ENCODE results near the gene SCAF1. TPM values are rescaled to one million over a fixed set of nuclear protein-coding genes. Genes with fewer than 3 reads are reported as not detected.

The SCAF1 gene
- total RNA-seq (2014; rRNA removed; shearing (Covaris generic)) = 26.2 and 30.6 TPM in 2 replicates

GRCh38 chr19:49641688-49642491, at the start of gene SCAF1:
SCAF1 (plus strand) TSS chr19:49642209; CDS start chr19:49645027, 2,818 bp downstream.

GRCh38 chr19:49640113-49640898, 1.7 kb upstream of the SCAF1 start, which contains the start of gene RRAS:
RRAS (minus strand) TSS chr19:49640143; CDS start chr19:49640098, 45 bp downstream.

GRCh38 chr19:49665351-49666119, 23.5 kb downstream of the SCAF1 start, which contains the start of the genes BCL2L12 and IRF3:
BCL2L12 (plus strand) TSS chr19:49665933; CDS start chr19:49666693, 760 bp downstream.
IRF3 (minus strand) TSS chr19:49665857; CDS start chr19:49664838, 1,019 bp downstream.

GRCh38 chr19:49677231-49677900, 35.4 kb downstream of the SCAF1 start, which contains the start of gene PRMT1:
PRMT1 (plus strand) TSS chr19:49677271; CDS start chr19:49677281, 10 bp downstream.

GRCh38 chr19:49689133-49690078, 47.4 kb downstream of the SCAF1 start, which contains the start of gene ADM5:
ADM5 (plus strand) TSS chr19:49689594; CDS start chr19:49689838, 244 bp downstream.

GRCh38 chr19:49690656-49691242, 48.7 kb downstream of the SCAF1 start, which contains the start of gene CPT1C:
CPT1C (plus strand) TSS chr19:49691116; CDS start chr19:49692253, 1,137 bp downstream.

Small RNAs within 50 kb of the gene (small RNA-seq; reads per million reads assigned to genes)
- not detected for gene MIR5088

Other genes with a start within 250 kb of the SCAF1 start
- gene PTH2, start 218.8 kb upstream of the SCAF1 start, total RNA-seq (2014; rRNA removed; shearing (Covaris generic)) = not detected in 2 replicates
- not detected in 2 replicates for gene GFY, start 216.8 kb upstream of the SCAF1 start, total RNA-seq (2014; rRNA removed; shearing (Covaris generic))
- gene SLC17A7, start 200.7 kb upstream of the SCAF1 start, total RNA-seq (2014; rRNA removed; shearing (Covaris generic)) = 0.11 TPM in 1 of 2 replicates, not detected in the other
- gene PIH1D1, start 190.4 kb upstream of the SCAF1 start, total RNA-seq (2014; rRNA removed; shearing (Covaris generic)) = 266 and 279 TPM in 2 replicates
- 87.2 and 102 TPM in 2 replicates for gene ALDH16A1, start 189.0 kb upstream of the SCAF1 start, total RNA-seq (2014; rRNA removed; shearing (Covaris generic))
- gene FLT3LG, start 168.0 kb upstream of the SCAF1 start, total RNA-seq (2014; rRNA removed; shearing (Covaris generic)) = 3.3 and 6.1 TPM in 2 replicates
- gene RPL13A, start 154.6 kb upstream of the SCAF1 start, total RNA-seq (2014; rRNA removed; shearing (Covaris generic)) = 5,213 and 5,831 TPM in 2 replicates
- 4,349 and 4,396 TPM in 2 replicates for gene RPS11, start 145.8 kb upstream of the SCAF1 start, total RNA-seq (2014; rRNA removed; shearing (Covaris generic))
- gene FCGRT, start 129.5 kb upstream of the SCAF1 start, total RNA-seq (2014; rRNA removed; shearing (Covaris generic)) = 0.05 TPM in 1 of 2 replicates, not detected in the other
- 12.7 and 14.9 TPM in 2 replicates for gene RCN3, start 114.2 kb upstream of the SCAF1 start, total RNA-seq (2014; rRNA removed; shearing (Covaris generic))
- 123 and 143 TPM in 2 replicates for gene NOSIP, start 61.7 kb upstream of the SCAF1 start, total RNA-seq (2014; rRNA removed; shearing (Covaris generic))
- 0.74 and 2.8 TPM in 2 replicates for gene PRRG2, start 60.9 kb upstream of the SCAF1 start, total RNA-seq (2014; rRNA removed; shearing (Covaris generic))
- 7.6 and 10.9 TPM in 2 replicates for gene PRR12, start 51.0 kb upstream of the SCAF1 start, total RNA-seq (2014; rRNA removed; shearing (Covaris generic))
- gene RRAS, start 2.1 kb upstream of the SCAF1 start, total RNA-seq (2014; rRNA removed; shearing (Covaris generic)) = 21.2 and 28.6 TPM in 2 replicates
- 125 and 130 TPM in 2 replicates for gene IRF3, start 23.6 kb downstream of the SCAF1 start, total RNA-seq (2014; rRNA removed; shearing (Covaris generic))
- gene BCL2L12, start 23.7 kb downstream of the SCAF1 start, total RNA-seq (2014; rRNA removed; shearing (Covaris generic)) = 19.4 and 31.5 TPM in 2 replicates
- 414 and 437 TPM in 2 replicates for gene PRMT1, start 35.1 kb downstream of the SCAF1 start, total RNA-seq (2014; rRNA removed; shearing (Covaris generic))
- 10.4 and 11.6 TPM in 2 replicates for gene ADM5, start 47.4 kb downstream of the SCAF1 start, total RNA-seq (2014; rRNA removed; shearing (Covaris generic))
- gene CPT1C, start 48.9 kb downstream of the SCAF1 start, total RNA-seq (2014; rRNA removed; shearing (Covaris generic)) = 3.8 and 9.1 TPM in 2 replicates
- gene TSKS, start 121.1 kb downstream of the SCAF1 start, total RNA-seq (2014; rRNA removed; shearing (Covaris generic)) = not detected in 2 replicates
- gene AP2A1, start 124.8 kb downstream of the SCAF1 start, total RNA-seq (2014; rRNA removed; shearing (Covaris generic)) = 58.6 and 69.9 TPM in 2 replicates
- gene FUZ, start 171.1 kb downstream of the SCAF1 start, total RNA-seq (2014; rRNA removed; shearing (Covaris generic)) = 96.3 and 103 TPM in 2 replicates
- gene MED25, start 176.1 kb downstream of the SCAF1 start, total RNA-seq (2014; rRNA removed; shearing (Covaris generic)) = 24.0 and 24.3 TPM in 2 replicates
- gene PTOV1, start 208.9 kb downstream of the SCAF1 start, total RNA-seq (2014; rRNA removed; shearing (Covaris generic)) = 64.6 and 69.0 TPM in 2 replicates
- gene PNKP, start 225.4 kb downstream of the SCAF1 start, total RNA-seq (2014; rRNA removed; shearing (Covaris generic)) = 110 and 116 TPM in 2 replicates
- 29.5 and 35.5 TPM in 2 replicates for gene AKT1S1, start 235.1 kb downstream of the SCAF1 start, total RNA-seq (2014; rRNA removed; shearing (Covaris generic))
- gene TBC1D17, start 235.5 kb downstream of the SCAF1 start, total RNA-seq (2014; rRNA removed; shearing (Covaris generic)) = 6.7 and 7.5 TPM in 2 replicates